ENCODE data around the gene TRAM2. TPM values are rescaled to one million over a fixed set of nuclear protein-coding genes. Genes with fewer than 3 reads are reported as not detected.
A peak's percentile ranks its signal among the peaks of the same experiment; 100 is the strongest.

Gene TRAM2
- total and polyA plus RNA-seq, 2 of the 13 experiments (the other 11 are each of a cell fraction or from before 2014, with no cell fraction given) = 49.1 to 72.5 TPM

DNA sequence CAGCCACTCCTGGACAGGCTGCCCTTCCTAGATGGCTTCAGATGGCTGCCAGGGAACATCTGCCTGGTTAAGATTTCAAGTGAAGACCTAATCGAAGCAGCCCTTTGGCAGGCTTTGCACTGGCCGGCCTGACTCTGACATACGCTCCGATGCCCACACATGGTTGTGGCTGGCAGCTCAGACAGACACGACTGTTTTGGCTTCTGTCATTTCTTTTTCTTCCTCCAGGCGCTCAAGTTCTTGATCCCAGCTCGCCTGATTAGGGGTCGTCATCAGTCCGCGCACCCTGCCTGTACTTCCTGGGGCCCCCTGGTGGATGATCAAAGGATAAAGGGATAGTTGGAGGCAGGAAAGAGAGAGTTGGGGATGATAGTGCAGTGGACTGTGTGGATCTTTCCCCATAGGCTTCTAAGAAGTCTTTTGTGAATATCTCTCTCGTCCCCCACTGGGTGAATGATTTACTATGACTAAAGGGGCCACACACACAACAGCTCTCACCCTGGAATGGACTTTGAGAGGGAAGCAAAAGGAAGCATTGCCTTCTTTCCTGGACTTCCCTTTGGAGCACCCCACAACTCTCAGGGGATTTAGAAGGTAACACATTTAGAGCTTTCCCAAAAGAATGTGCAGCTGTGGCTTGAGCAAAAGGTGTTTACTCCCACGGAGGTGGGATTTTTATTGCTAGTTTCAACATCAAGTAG is 21.4 kb upstream of the TRAM2 start (continued):
- TF ChIP-seq, protein P1, sequence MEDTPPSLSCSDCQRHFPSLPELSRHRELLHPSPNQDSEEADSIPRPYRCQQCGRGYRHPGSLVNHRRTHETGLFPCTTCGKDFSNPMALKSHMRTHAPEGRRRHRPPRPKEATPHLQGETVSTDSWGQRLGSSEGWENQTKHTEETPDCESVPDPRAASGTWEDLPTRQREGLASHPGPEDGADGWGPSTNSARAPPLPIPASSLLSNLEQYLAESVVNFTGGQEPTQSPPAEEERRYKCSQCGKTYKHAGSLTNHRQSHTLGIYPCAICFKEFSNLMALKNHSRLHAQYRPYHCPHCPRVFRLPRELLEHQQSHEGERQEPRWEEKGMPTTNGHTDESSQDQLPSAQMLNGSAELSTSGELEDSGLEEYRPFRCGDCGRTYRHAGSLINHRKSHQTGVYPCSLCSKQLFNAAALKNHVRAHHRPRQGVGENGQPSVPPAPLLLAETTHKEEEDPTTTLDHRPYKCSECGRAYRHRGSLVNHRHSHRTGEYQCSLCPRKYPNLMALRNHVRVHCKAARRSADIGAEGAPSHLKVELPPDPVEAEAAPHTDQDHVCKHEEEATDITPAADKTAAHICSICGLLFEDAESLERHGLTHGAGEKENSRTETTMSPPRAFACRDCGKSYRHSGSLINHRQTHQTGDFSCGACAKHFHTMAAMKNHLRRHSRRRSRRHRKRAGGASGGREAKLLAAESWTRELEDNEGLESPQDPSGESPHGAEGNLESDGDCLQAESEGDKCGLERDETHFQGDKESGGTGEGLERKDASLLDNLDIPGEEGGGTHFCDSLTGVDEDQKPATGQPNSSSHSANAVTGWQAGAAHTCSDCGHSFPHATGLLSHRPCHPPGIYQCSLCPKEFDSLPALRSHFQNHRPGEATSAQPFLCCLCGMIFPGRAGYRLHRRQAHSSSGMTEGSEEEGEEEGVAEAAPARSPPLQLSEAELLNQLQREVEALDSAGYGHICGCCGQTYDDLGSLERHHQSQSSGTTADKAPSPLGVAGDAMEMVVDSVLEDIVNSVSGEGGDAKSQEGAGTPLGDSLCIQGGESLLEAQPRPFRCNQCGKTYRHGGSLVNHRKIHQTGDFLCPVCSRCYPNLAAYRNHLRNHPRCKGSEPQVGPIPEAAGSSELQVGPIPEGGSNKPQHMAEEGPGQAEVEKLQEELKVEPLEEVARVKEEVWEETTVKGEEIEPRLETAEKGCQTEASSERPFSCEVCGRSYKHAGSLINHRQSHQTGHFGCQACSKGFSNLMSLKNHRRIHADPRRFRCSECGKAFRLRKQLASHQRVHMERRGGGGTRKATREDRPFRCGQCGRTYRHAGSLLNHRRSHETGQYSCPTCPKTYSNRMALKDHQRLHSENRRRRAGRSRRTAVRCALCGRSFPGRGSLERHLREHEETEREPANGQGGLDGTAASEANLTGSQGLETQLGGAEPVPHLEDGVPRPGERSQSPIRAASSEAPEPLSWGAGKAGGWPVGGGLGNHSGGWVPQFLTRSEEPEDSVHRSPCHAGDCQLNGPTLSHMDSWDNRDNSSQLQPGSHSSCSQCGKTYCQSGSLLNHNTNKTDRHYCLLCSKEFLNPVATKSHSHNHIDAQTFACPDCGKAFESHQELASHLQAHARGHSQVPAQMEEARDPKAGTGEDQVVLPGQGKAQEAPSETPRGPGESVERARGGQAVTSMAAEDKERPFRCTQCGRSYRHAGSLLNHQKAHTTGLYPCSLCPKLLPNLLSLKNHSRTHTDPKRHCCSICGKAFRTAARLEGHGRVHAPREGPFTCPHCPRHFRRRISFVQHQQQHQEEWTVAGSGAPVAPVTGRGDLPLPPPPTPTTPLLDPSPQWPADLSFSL (CRISPR knock-in tag; IDR thresholded peaks at IDR 0.05) = no peak; the same call in 1 of the 2 replicates
- TF ChIP-seq U2AF1 (optimal IDR thresholded peaks at IDR 0.05; ENCODE audit: low read depth, low read length) (no peak), NFRKB (IDR thresholded peaks at IDR 0.05) (no peak), LCORL (IDR thresholded peaks at IDR 0.05) (no peak), LCORL (CRISPR knock-in tag; IDR thresholded peaks at IDR 0.05) (peak; percentile 86), KDM6A (CRISPR knock-in tag; IDR thresholded peaks at IDR 0.05; ENCODE audit: low read depth) (peak; percentile 99), ZNF672 (CRISPR knock-in tag; IDR thresholded peaks at IDR 0.05) (no peak), ZNF709 (CRISPR knock-in tag; IDR thresholded peaks at IDR 0.05) (no peak; the same call in 1 of the 2 replicates), GPBP1L1 (CRISPR knock-in tag; IDR thresholded peaks at IDR 0.05) (no peak), TARDBP (CRISPR knock-in tag; IDR thresholded peaks at IDR 0.05) (peak; percentile 99), ZNF850 (CRISPR knock-in tag; conservative IDR thresholded peaks at IDR 0.05) (no peak), NCOR1 (IDR thresholded peaks at IDR 0.05; ENCODE audit: borderline replicate concordance, low read length) (peak; percentile 95), MIER2 (CRISPR knock-in tag; IDR thresholded peaks at IDR 0.05) (peak; percentile 73)
- TF ChIP-seq, protein P2, sequence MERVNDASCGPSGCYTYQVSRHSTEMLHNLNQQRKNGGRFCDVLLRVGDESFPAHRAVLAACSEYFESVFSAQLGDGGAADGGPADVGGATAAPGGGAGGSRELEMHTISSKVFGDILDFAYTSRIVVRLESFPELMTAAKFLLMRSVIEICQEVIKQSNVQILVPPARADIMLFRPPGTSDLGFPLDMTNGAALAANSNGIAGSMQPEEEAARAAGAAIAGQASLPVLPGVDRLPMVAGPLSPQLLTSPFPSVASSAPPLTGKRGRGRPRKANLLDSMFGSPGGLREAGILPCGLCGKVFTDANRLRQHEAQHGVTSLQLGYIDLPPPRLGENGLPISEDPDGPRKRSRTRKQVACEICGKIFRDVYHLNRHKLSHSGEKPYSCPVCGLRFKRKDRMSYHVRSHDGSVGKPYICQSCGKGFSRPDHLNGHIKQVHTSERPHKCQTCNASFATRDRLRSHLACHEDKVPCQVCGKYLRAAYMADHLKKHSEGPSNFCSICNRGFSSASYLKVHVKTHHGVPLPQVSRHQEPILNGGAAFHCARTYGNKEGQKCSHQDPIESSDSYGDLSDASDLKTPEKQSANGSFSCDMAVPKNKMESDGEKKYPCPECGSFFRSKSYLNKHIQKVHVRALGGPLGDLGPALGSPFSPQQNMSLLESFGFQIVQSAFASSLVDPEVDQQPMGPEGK (CRISPR knock-in tag; IDR thresholded peaks at IDR 0.05) = peak; percentile 83
- TF ChIP-seq, protein P3, sequence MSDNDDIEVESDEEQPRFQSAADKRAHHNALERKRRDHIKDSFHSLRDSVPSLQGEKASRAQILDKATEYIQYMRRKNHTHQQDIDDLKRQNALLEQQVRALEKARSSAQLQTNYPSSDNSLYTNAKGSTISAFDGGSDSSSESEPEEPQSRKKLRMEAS (IDR thresholded peaks at IDR 0.05) = peak; percentile 69; the same call in 1 of the 2 replicates
- TF ChIP-seq, protein P4, sequence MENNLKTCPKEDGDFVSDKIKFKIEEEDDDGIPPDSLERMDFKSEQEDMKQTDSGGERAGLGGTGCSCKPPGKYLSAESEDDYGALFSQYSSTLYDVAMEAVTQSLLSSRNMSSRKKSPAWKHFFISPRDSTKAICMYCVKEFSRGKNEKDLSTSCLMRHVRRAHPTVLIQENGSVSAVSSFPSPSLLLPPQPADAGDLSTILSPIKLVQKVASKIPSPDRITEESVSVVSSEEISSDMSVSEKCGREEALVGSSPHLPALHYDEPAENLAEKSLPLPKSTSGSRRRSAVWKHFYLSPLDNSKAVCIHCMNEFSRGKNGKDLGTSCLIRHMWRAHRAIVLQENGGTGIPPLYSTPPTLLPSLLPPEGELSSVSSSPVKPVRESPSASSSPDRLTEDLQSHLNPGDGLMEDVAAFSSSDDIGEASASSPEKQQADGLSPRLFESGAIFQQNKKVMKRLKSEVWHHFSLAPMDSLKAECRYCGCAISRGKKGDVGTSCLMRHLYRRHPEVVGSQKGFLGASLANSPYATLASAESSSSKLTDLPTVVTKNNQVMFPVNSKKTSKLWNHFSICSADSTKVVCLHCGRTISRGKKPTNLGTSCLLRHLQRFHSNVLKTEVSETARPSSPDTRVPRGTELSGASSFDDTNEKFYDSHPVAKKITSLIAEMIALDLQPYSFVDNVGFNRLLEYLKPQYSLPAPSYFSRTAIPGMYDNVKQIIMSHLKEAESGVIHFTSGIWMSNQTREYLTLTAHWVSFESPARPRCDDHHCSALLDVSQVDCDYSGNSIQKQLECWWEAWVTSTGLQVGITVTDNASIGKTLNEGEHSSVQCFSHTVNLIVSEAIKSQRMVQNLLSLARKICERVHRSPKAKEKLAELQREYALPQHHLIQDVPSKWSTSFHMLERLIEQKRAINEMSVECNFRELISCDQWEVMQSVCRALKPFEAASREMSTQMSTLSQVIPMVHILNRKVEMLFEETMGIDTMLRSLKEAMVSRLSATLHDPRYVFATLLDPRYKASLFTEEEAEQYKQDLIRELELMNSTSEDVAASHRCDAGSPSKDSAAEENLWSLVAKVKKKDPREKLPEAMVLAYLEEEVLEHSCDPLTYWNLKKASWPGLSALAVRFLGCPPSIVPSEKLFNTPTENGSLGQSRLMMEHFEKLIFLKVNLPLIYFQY (CRISPR knock-in tag; IDR thresholded peaks at IDR 0.05; ENCODE audit: borderline replicate concordance) = 0 out of 2 replicates have a peak, but pooled peaks have one; percentile 24

All from HepG2 (cell line).